Lung microvascular endothelial cell (primary cell): ENCODE data around the gene TIE1. TPM values are rescaled to one million over a fixed set of nuclear protein-coding genes. Genes with fewer than 3 reads are reported as not detected.

Experiments
- DNase-seq, 2 donors: peaks; one replicate each; pipeline versions ENCODE4 v3.0.0 to v3.0.0-alpha.2; 2010; ENCODE audit warnings: low read depth in 2 of 2
- total RNA-seq: library from RNA; depleted of rRNA; stranded (reverse); fragments of >200 nt; gene quantifications from 2 replicates; pipeline ENCODE4 v1.2.1, GENCODE V29; 2014

Gene TIE1
- total RNA-seq, 1 donor from 2014 or later: 1,401 TPM

DNA sequence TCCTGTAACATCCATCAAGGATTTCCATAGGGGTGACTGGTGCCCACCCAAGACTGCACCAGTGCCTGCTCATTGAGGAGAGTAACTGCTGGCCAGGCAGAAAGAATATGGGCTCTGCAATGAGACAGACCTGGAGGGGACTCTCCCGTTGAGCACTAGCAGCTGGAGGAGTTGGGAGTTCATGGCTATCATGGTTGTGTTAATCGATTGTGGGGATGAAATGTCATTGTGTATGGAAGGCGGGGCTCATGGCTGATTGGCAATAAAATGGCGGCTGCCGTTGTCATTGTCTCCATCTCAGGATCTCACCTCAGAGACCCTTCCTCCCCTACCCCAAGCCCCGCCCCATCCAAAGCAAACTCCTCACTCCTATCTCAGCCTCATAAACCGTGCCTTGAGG, 27.1 kb upstream of the TIE1 start:
- no peak for DNase-seq

GRCh38 chr1:43274125-43274803, 26.5 kb upstream of the TIE1 start:
- DNase-seq: peak; percentile 35 to 82

- no peak for DNase-seq
Measured at GRCh38 chr1:43274804-43275180, 26.0 kb upstream of the TIE1 start.

DNA sequence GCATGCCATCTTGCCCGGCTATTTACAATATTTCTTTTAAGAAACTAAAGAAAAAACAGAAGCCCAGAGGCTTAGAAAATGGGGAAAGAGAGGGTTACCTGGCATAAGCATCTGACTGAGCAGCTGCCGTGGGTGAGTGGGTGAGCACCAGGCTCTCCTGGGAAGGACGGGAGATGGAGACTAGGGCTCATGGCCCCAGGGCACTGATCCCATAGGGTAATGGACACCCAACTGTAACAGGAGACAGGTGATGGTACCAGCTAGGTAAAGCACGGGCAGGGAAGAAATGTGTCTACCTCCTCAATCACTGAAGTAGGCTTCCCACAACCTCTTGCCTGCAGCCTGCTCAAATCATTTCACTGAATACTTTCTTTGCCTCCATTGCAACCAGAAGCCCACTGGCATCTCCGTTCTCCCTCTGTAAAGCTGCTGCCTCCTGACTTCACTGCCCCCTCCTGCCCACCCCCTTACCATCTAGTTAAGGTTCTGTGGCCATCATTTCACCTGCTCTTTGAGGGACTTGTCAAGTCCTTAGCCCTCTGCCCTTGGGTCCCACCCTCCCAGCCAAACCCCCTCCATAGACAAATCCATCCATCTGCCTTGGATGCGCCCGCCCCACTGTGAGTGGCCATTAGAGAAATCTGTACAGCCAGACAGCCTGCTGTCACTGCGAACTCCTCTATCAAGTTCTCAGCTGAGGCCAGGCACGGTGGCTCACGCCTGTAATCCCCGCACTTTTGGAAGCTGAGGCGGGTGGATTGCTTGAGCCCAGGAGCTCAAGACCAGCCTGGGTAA, 24.8 kb upstream of the TIE1 start:
- no peak for DNase-seq

- no peak for DNase-seq
Measured at GRCh38 chr1:43276673-43277072, 24.1 kb upstream of the TIE1 start.

- no peak for DNase-seq
Measured at GRCh38 chr1:43277116-43277876, 23.5 kb upstream of the TIE1 start.

DNA sequence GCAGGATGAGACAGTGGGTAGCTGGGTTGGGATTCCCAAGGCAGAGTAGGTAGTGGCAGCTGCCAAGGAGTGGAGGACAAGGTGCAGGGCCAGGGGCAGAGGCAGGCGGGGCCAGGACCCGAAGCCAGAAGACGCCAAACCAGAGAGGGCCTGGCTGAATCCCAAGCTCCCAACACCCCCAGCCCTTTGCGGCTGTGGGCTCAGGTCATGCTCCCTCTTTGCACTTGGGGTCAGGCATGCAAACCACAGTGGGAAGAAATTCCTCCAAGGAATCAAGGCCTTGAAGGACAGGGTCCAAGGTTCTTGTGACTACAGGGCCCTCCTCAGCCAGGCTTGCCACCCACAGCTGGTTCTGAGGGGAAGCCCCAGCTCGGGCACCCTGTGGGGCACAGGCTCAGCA, 21.6 kb upstream of the TIE1 start:
- DNase-seq: no peak

GRCh38 chr1:43279666-43280065, 21.1 kb upstream of the TIE1 start:
- DNase-seq: no peak

DNA sequence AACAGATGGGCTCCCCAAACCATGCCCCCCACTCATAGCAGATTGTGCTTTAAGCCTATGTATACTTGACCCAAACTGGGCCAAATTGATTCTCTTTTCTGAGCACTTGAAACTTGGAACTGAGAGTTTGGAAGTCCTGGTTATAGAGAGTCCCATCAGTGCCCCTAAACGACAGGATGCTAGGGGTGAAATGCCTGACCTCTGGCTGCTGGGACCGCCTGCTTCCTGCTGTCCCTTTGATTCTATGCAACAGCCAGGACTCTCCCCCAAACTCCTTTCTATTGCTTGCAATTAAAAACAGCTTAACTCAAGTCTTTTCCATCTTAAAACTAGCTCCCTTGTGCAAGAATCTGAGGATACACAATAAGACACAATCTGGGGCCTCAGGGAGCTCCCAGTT, 20.1 kb upstream of the TIE1 start:
- peak in 1 of 2 donors; percentile 33 for DNase-seq

DNA sequence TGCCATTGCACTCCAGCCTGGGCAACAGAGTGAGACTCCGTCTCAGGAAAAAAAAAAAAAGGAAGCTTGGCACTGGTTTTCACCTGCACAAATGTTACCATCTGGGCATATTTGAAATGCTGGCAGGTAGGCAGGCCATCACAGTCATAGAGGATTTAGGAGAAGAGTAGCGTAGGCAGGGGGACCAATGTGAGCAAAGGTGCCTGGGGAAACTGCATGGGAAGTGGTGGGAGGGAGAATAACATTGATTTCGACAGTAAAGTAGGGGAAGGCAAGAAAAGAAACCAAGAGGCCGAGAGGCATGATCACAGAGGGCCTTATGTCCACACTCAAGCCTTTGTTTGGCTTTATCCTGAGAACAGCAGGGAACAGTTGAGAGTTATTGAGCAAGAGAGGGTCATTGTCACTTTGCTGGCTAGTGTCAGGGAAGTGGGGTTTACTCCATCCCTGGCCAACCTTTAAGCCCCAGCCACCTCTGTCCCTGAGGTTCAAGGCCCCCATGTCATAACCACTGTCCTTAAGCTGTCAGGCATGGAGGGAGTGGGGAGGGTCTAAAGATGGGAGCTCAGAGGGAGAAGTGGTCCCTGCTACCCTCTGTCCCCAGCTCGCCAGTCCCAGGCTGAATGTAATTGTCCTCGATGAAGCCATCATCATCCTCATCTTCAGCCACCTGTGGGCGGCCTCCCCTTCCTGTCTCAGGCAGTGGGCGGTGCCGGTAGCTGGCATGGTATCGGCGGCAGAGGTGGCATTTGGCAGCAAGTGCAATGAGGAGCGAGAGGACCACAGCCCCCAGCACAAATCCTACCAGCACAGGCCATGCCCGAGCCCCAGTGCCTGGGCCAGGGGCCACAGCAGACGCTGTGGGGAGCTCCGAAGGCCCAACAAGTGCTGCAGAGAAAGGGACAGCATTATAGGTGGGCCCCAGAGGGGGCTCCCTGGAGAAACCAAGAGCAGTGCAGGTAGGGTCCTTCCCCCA, 18.3 kb upstream of the TIE1 start:
- no peak for DNase-seq

DNA sequence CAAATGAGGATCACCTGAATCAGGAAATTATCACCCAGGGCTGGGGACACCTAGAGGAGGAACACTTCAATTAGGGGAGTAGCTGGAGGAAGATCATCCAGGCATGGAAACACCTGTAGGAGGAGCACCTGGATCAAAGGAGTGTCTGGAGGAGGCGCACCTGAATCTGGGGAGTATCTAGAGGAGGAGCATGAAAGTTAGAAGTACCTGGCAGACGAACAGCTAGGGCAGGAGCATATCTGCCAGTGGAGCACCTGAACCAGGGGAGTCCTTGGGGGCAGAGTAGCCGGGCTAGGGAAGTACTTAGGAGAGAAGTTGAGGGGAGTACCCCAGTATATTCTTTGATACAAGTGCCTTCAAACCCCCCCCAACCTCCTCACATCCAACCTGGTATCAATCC, 16.7 kb upstream of the TIE1 start:
- DNase-seq: no peak

GRCh38 chr1:43284546-43285110, 16.2 kb upstream of the TIE1 start:
- no peak for DNase-seq

GRCh38 chr1:43285269-43285990, 15.4 kb upstream of the TIE1 start, which contains the start of gene C1orf210:
C1orf210 (minus strand) TSS chr1:43285581; CDS start chr1:43283270, 2,311 bp downstream.
- DNase-seq: no peak

- DNase-seq: no peak
Measured at GRCh38 chr1:43286115-43286514, 14.7 kb upstream of the TIE1 start.

DNA sequence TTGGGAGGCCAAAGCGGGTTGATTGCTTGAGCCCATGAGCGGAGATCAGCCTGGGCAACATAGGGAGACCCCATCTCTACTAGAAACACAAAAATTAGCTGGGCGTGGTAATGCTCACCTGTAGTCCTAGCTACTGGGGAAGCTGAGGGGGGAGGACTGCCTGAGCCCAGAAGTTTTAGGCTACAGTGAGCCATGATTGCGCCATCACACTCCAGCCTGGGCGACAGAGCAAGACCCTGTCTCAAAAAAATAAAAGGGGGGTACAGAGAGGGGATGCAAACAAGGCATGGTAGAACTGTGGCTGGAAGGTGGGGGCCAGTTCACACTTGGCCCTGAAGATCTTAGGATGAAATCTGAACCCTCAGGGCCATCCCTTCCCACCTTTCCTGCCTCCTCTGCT, 14.2 kb upstream of the TIE1 start:
- DNase-seq: no peak

GRCh38 chr1:43288058-43288784, 12.6 kb upstream of the TIE1 start:
- DNase-seq: no peak

- DNase-seq: no peak
Measured at GRCh38 chr1:43288785-43289706, 11.7 kb upstream of the TIE1 start.

GRCh38 chr1:43292216-43292615, 8.6 kb upstream of the TIE1 start:
- no peak for DNase-seq
